HAP-1 (cell line): Measurements from ENCODE around the gene TREM2.
A peak's percentile ranks its signal among the peaks of the same experiment; 100 is the strongest.
"Not testable (repeated sequence)": the region's sequence is repeated elsewhere in the genome, so short reads cannot be mapped to it uniquely, and the experiment has no call there.

Source experiments
- DNase-seq, 2 experiments: peaks; one replicate each; pipeline ENCODE4 v3.0.0-alpha.2; 2016 to 2020; ENCODE audit warnings: low spot score in 2 of 2
- H3K27me3 ChIP-seq: fragments of 250-450 bp; sonication (Bioruptor Pico); 2 replicates; pipeline ENCODE4 v1.5.1; 2020; ENCODE audit warnings: low read depth, mild to moderate bottlenecking, moderate library complexity
- H3K36me3 ChIP-seq: fragments of 250-450 bp; sonication (Bioruptor Pico); replicated peaks from 2 replicates; pipeline ENCODE4 v1.5.1; 2020; ENCODE audit warnings: mild to moderate bottlenecking
- H3K4me1 ChIP-seq: fragments of 250-450 bp; sonication (Bioruptor Pico); 2 replicates; pipeline ENCODE4 v1.5.1; 2020; ENCODE audit warnings: mild to moderate bottlenecking
- H3K4me3 ChIP-seq: fragments of 250-450 bp; sonication (Bioruptor Pico); 2 replicates; pipeline ENCODE4 v1.5.1; 2020; ENCODE audit warnings: mild to moderate bottlenecking, moderate library complexity
- H3K9me3 ChIP-seq: fragments of 250-450 bp; sonication (Bioruptor Pico); 2 replicates; pipeline ENCODE4 v1.5.1; 2020; ENCODE audit warnings: mild to moderate bottlenecking, moderate library complexity
- in situ Hi-C: fragments of 300-500 bp; cut with MboI; formaldehyde crosslinking; loops from 3 replicates; pipeline ENCODE4 v1.14.3; 2020; ENCODE audit warnings: low sequenced_read_pairs, inconsistent platforms, mixed read lengths

The TREM2 gene

DNA sequence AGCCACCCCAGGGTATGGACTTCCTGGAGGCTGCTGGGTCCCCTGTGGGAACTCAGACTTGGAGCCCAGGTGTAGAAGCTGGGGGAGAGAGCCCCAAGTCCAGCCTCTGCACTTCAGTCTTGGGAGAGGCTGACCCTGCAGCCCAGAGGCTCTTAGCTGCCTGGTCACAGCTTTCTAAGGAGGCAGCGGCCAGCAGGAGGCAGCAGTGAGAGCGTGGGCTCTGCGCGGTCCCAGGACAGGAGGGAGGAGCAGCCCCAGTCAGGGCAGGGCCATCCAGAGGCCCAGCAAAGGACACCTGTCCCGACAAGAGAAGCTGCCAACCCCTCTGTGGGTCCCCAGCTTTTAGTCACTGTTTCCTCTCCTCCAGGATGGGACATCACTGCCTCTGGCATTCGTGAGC, 28.7 kb upstream of the TREM2 start:
- in situ Hi-C loops, result no loop called here
- Histone ChIP-seq H3K27me3 (0 out of 2 replicates have a peak, but pooled peaks cover 3% of the 10 kb centered on the region), H3K9me3 (0 out of 2 replicates have a peak, but pooled peaks cover 3% of the 10 kb centered on the region), H3K4me1 (no peaks in the 10 kb centered on the region), H3K4me3 (no peak overlapping the region), H3K36me3 (no peaks in the 10 kb centered on the region)
- DNase-seq, result peak in 1 of 2 experiments; percentile 48

- Histone ChIP-seq H3K27me3 (no peaks in the 10 kb centered on the region), H3K36me3 (no peaks in the 10 kb centered on the region), H3K4me3 (no peak overlapping the region), H3K4me1 (no peaks in the 10 kb centered on the region), H3K9me3 (0 out of 2 replicates have a peak, but pooled peaks cover 3% of the 10 kb centered on the region)
- no peak for DNase-seq
- in situ Hi-C loops, result no loop called here
Measured at GRCh38 chr6:41190791-41191190, 27.9 kb upstream of the TREM2 start.

DNA sequence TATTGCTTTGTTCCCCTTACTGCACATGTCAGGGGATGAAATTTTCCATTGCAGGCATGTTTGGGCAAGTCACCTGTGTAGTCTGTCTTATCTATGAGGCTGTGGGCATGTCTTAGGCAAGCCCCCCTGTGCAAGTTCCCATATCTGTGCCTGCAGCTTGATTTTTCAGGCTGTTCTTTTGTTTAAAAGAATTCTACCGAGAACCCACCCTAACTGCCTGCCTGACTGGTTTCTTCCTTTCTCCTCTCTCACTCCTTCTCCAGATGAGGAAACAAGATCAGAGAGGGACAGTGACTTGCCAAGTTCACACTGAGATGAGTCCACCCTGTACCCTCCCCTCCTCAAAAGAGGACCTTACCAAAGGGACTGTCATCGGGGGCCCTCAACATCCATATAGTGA, 27.1 kb upstream of the TREM2 start:
- no peaks in the 10 kb centered on the region for H3K27me3 ChIP-seq
- in situ Hi-C loops, result no loop called here
- no peak overlapping the region for H3K4me3 ChIP-seq

DNA sequence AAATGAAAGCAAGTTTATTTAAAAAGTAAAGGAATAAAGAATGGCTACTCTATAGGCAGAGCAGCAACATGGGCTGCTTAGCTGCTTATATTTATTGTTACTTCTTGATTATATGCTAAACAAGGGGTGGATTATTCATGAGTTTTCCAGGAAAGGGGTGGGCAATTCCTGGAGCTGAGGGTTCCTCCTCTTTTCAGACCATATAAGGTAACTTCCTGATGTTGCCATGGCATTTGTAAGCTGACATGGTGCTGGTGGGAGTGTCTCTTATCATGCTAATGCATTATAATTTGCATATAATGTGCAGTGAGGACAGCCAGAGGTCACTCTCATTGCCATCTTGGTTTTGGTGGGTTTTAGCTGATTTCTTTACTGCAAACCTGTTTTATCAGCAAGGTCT, 26.1 kb upstream of the TREM2 start:
- H3K4me3 ChIP-seq, H3K36me3 ChIP-seq, H3K4me1 ChIP-seq, DNase-seq, H3K27me3 ChIP-seq, H3K9me3 ChIP-seq, in situ Hi-C loops: not testable (repeated sequence)

More for the DNA sequence above, 27.1 kb upstream of the TREM2 start:
- 0 out of 2 replicates have a peak, but pooled peaks cover 3% of the 10 kb centered on the region for H3K9me3 ChIP-seq
- H3K36me3 ChIP-seq, result no peaks in the 10 kb centered on the region
- DNase-seq, result no peak
- H3K4me1 ChIP-seq, result no peaks in the 10 kb centered on the region

- Histone ChIP-seq H3K4me1 (no peaks in the 10 kb centered on the region), H3K9me3 (0 out of 2 replicates have a peak, but pooled peaks cover 3% of the 10 kb centered on the region), H3K27me3 (no peaks in the 10 kb centered on the region), H3K4me3 (no peak overlapping the region), H3K36me3 (no peaks in the 10 kb centered on the region)
- DNase-seq, result no peak
- in situ Hi-C loops, result no loop called here
Measured at GRCh38 chr6:41187924-41188886, 25.3 kb upstream of the TREM2 start.

DNA sequence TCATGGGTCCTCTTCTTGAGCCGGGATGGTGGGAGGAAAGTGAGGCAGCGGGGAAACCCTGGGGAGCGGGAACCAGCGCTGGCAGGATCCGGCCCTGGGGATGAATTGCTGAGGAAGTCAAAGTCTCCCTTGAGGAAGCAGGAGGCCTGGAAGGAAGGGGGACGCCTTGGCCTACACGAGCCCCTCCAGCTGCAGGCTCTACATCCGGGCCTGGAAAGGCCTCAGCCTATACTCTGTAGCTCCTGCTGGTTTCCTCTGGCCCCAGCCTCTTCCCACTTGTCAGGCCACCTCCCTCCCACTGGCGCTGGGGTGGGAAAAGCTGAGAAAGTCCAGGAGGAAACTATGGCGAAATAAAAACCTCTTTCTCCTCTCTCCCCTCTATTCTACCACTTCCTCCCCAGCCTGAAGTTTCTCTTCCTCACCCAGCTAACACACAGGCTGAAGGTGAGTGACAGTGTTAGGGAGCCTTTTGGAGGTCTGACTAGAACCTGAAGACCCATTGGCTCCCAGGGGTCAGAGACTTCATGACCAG, 23.2 kb upstream of the TREM2 start:
- in situ Hi-C loops, result no loop called here
- no peak for DNase-seq
- Histone ChIP-seq H3K4me3 (no peak overlapping the region), H3K36me3 (no peaks in the 10 kb centered on the region), H3K9me3 (0 out of 2 replicates have a peak, but pooled peaks cover 3% of the 10 kb centered on the region), H3K27me3 (no peaks in the 10 kb centered on the region), H3K4me1 (no peaks in the 10 kb centered on the region)

GRCh38 chr6:41184761-41185160, 21.8 kb upstream of the TREM2 start:
- DNase-seq, result no peak
- no peak overlapping the region for H3K4me3 ChIP-seq
- H3K4me1 ChIP-seq, result no peaks in the 10 kb centered on the region
- no peaks in the 10 kb centered on the region for H3K36me3 ChIP-seq
- H3K27me3 ChIP-seq, result no peaks in the 10 kb centered on the region
- H3K9me3 ChIP-seq, result 0 out of 2 replicates have a peak, but pooled peaks cover 3% of the 10 kb centered on the region
- in situ Hi-C loops, result no loop called here

- in situ Hi-C loops, result no loop called here
- H3K4me3 ChIP-seq, result no peak overlapping the region
- peak; percentile 15 to 43 for DNase-seq
Measured at GRCh38 chr6:41182069-41183034, 19.4 kb upstream of the TREM2 start.

GRCh38 chr6:41181566-41181965, 18.6 kb upstream of the TREM2 start:
- in situ Hi-C loops, result no loop called here
- DNase-seq, result no peak
- Histone ChIP-seq H3K9me3 (no peaks in the 10 kb centered on the region), H3K4me3 (no peak overlapping the region), H3K4me1 (no peaks in the 10 kb centered on the region), H3K27me3 (peaks cover 2% of the 10 kb centered on the region; the same call in 1 of the 2 replicates), H3K36me3 (no peaks in the 10 kb centered on the region)

More at GRCh38 chr6:41182069-41183034, 19.4 kb upstream of the TREM2 start:
- Histone ChIP-seq H3K36me3 (no peaks in the 10 kb centered on the region), H3K4me1 (no peaks in the 10 kb centered on the region), H3K9me3 (no peaks in the 10 kb centered on the region), H3K27me3 (peaks cover 2% of the 10 kb centered on the region; the same call in 1 of the 2 replicates)

- DNase-seq, result no peak
- no peaks in the 10 kb centered on the region for H3K4me1 ChIP-seq
- H3K4me3 ChIP-seq, result no peak overlapping the region
- H3K9me3 ChIP-seq, result no peaks in the 10 kb centered on the region
- H3K27me3 ChIP-seq, result peaks cover 2% of the 10 kb centered on the region
- H3K36me3 ChIP-seq, result no peaks in the 10 kb centered on the region
- in situ Hi-C loops, result no loop called here
Measured at GRCh38 chr6:41179163-41179562, 16.2 kb upstream of the TREM2 start.

DNA sequence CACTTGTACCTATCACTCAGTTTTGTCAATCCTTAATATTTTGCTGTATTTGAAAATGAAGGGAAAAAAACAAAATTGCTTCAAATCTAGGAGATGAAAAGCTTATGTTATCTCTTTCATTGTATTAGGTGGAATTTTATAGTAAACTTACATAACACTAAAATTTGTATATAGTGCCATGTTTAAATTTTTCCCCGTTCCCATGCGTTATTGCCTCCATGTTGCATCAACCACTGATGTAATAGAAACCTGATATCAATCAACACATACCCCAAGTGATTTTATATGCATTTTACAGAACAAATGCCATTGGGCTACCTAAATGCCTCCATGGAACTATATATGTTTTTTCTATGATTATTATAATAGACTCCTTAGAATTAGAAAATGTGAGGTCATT, 14.8 kb upstream of the TREM2 start:
- Histone ChIP-seq H3K4me1 (no peaks in the 10 kb centered on the region), H3K4me3 (no peak overlapping the region), H3K9me3 (no peaks in the 10 kb centered on the region), H3K36me3 (no peaks in the 10 kb centered on the region), H3K27me3 (peaks cover 2% of the 10 kb centered on the region)
- in situ Hi-C loops, result no loop called here
- no peak for DNase-seq

DNA sequence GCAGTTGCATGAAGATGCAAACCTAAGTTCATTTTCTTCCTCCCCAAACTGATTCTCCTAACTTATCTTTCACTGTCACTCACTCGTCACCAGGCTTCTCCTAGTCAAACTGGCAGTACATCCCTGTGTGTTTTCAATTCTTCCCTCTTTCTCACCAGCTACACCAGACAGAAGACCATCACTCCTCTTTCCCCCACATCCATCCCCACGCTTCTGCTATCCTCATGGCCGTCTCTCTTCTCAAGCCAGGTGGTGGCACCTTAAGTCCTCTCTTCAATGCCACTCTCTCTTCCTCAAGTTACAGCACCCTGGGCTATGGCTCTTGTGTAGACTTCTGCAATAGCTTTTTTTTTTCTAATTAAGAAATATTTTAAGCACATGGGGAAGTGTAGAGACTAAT, 14.4 kb upstream of the TREM2 start:
- H3K4me1 ChIP-seq, result no peaks in the 10 kb centered on the region
- no peak overlapping the region for H3K4me3 ChIP-seq
- in situ Hi-C loops, result no loop called here
- DNase-seq, result no peak
- no peaks in the 10 kb centered on the region for H3K36me3 ChIP-seq
- no peaks in the 10 kb centered on the region for H3K9me3 ChIP-seq
- H3K27me3 ChIP-seq, result peaks cover 2% of the 10 kb centered on the region

- Histone ChIP-seq H3K36me3 (no peaks in the 10 kb centered on the region), H3K4me3 (no peak overlapping the region), H3K27me3 (peaks cover 2% of the 10 kb centered on the region), H3K9me3 (no peaks in the 10 kb centered on the region), H3K4me1 (no peaks in the 10 kb centered on the region)
- no peak for DNase-seq
- in situ Hi-C loops, result no loop called here
Measured at GRCh38 chr6:41176189-41176588, 13.3 kb upstream of the TREM2 start.
